Measurements from ENCODE around the gene ATXN1. TPM values are rescaled to one million over a fixed set of nuclear protein-coding genes. Genes with fewer than 3 reads are reported as not detected.

ATXN1 gene
- total and polyA plus RNA-seq, 2 of the 13 experiments (the other 11 are each of a cell fraction or from before 2014, with no cell fraction given): 20.7 to 39.5 TPM

DNA sequence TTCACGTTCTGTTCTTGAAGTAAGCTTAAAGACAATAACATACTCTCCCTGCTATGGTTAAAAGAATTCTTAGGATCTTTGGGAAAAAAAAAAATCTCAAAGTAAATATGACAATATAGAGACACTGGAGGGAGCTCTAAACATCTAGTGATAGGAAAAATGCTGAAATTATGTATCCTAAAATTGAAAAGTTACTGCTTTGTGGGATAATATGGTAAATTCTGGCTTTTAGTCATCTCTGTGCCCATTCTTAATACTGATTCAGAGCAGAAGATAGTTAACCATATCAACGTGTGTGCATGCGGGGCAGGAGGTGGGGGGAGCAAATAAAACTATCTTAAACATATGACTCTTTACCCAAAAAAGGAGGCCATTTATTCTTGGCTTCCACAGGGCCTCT is 357.4 kb downstream of the ATXN1 start:
- in situ Hi-C loops (cut with HindIII; ENCODE audit: extremely low pct_ligation_motif_present, low pct_unique_long_range_greater_than_20kb) (no loop called here), intact Hi-C loops (cut with micrococcal nuclease; ENCODE audit: unreplicated experiment) (loop anchor here (10.0 kb wide), 1 partner anchor 101 kb away; no protein-coding TSS in a partner anchor)
- FAIRE-seq (peak; percentile 8), DNase-seq (ENCODE audit: low spot score) (no peak), ATAC-seq (no peak)
- POLR2A ChIA-PET: no interaction called here
- Histone ChIP-seq H3K9ac (ENCODE audit: insufficient read depth, low read depth, low read length) (no peak overlapping the region), H4K20me1 (ENCODE audit: insufficient read depth, low read length) (no peaks in the 10 kb centered on the region), H3K79me2 (ENCODE audit: insufficient read depth, low read length) (no peaks in the 10 kb centered on the region), H3K9me3 (ENCODE audit: low read length) (no peaks in the 10 kb centered on the region), H2AFZ (ENCODE audit: low read length) (no peak overlapping the region), H3K4me3 (replicated peaks in 1 of 3; ENCODE audit: insufficient read depth in 1 of 3, low read depth in 2 of 3, low read length in 3 of 3) (no peak overlapping the region), H3K4me2 (ENCODE audit: low read depth, low read length) (no peak overlapping the region), H3K36me3 (replicated peaks in 1 of 2; ENCODE audit: control insufficient read depth in 1 of 2, insufficient read depth in 2 of 2, low read length in 2 of 2) (peaks cover 2 to 15% of the 10 kb centered on the region in 2 experiments; a peak in 3 of 5 replicates), H3K27ac (ENCODE audit: extremely low read length, insufficient read depth, low read length) (no peak overlapping the region), H3K4me1 (ENCODE audit: insufficient read depth, low read length) (peaks cover 9% of the 10 kb centered on the region), H3K27me3 (ENCODE audit: control insufficient read depth in 1 of 2, insufficient read depth in 2 of 2, low read length in 2 of 2) (no peaks in the 10 kb centered on the region)
- peak; percentile 48; the same call in 1 of the 2 replicates for TF ChIP-seq ZNF362 (CRISPR knock-in tag; IDR thresholded peaks at IDR 0.05; ENCODE audit: borderline replicate concordance)
- TF ChIP-seq ZNF510 (CRISPR knock-in tag; IDR thresholded peaks at IDR 0.05; ENCODE audit: low read depth): no peak
- no peak for TF ChIP-seq ZNF629 (CRISPR knock-in tag; conservative IDR thresholded peaks at IDR 0.05)
- TF ChIP-seq ZNF503 (CRISPR knock-in tag; IDR thresholded peaks at IDR 0.05): no peak
- no peak for TF ChIP-seq PHF21A (CRISPR knock-in tag; IDR thresholded peaks at IDR 0.05)
- TF ChIP-seq DNMT1 (CRISPR knock-in tag; IDR thresholded peaks at IDR 0.05): no peak
- no peak for TF ChIP-seq EHMT2 (IDR thresholded peaks at IDR 0.05; ENCODE audit: borderline replicate concordance, low read depth, low read length)
- no peak for TF ChIP-seq NBN (conservative IDR thresholded peaks at IDR 0.05)
- no peak for TF ChIP-seq ZNF335 (CRISPR knock-in tag; IDR thresholded peaks at IDR 0.05)
- peak; percentile 36 for TF ChIP-seq STAG1 (CRISPR knock-in tag; IDR thresholded peaks at IDR 0.05)
- 0 out of 2 replicates have a peak, but pooled peaks have one; percentile 5 for TF ChIP-seq CTCF (CRISPR knock-in tag; IDR thresholded peaks at IDR 0.05)
- TF ChIP-seq ZNF784 (CRISPR knock-in tag; IDR thresholded peaks at IDR 0.05; ENCODE audit: borderline replicate concordance): no peak
- no peak for TF ChIP-seq ZSCAN20 (CRISPR knock-in tag; IDR thresholded peaks at IDR 0.05; ENCODE audit: borderline replicate concordance)
- 94% methylated on average over 3 of the region's 3 CpGs for WGBS (ENCODE audit: low lambda C conversion rate)
- CTCF ChIA-PET (ENCODE audit: low intra/inter-chr PET ratio, low total read pairs): no interaction called here
- no TSS peak for BruUV-seq (replicated peaks)
